GM12801 (cell line): ENCODE measurements around the gene GALK2.

Experiments used
- CTCF ChIP-seq: IDR thresholded peaks from one replicate; pipeline ENCODE4 v1.5.1; 2011; ENCODE audit warnings: control low read depth; ENCODE audit not compliant: insufficient read length; ENCODE audit errors: extremely low read depth

Gene GALK2

GRCh38 chr15:49232236-49232806, 62.3 kb downstream of the GALK2 start:
- TF ChIP-seq CTCF, result no peak

GRCh38 chr15:49235446-49236124, 65.5 kb downstream of the GALK2 start:
- peak; percentile 35 for TF ChIP-seq CTCF

- no peak for TF ChIP-seq CTCF
Measured at GRCh38 chr15:49236869-49237268, 66.8 kb downstream of the GALK2 start.

- no peak for TF ChIP-seq CTCF
Measured at GRCh38 chr15:49238342-49238741, 68.3 kb downstream of the GALK2 start.

GRCh38 chr15:49239105-49239504, 69.1 kb downstream of the GALK2 start:
- TF ChIP-seq CTCF, result no peak

GRCh38 chr15:49242820-49243219, 72.8 kb downstream of the GALK2 start:
- TF ChIP-seq CTCF, result no peak

GRCh38 chr15:49247556-49248110, 77.6 kb downstream of the GALK2 start:
- TF ChIP-seq CTCF, result no peak
